Left ventricle myocardium superior (tissue), 1 donor: ENCODE measurements around the gene TIGD1. TPM values are rescaled to one million over a fixed set of nuclear protein-coding genes. Genes with fewer than 3 reads are reported as not detected.

Experiments used
- ATAC-seq: fragments of 200-7000 bp; cut with Tn5 transposase; one replicate; pipeline ENCODE4 v1.9.1; 2020; ENCODE audit warnings: mild to moderate bottlenecking, moderate library complexity
- DNase-seq: peaks from one replicate; pipeline ENCODE4 v3.0.0-alpha.2; 2020
- intact Hi-C: fragments of 100-400 bp; cut with micrococcal nuclease; formaldehyde crosslinking; loops from one replicate; pipeline ENCODE4 v1.11.0; 2022
- long read RNA-seq: library from polyadenylated mRNA; unstranded; transcript quantifications from one replicate; pipeline ENCODE4 v2.0.0, GENCODE V29; 2021
- total RNA-seq: library from RNA; stranded (reverse); fragmentation: NEBNext Ultra II Directional; extraction: Animal tissue kit (Norgen Biotek cat#: 25700); gene quantifications from one replicate; pipeline ENCODE4 v1.2.1, GENCODE V29; 2021
- donor health status: DM: no; HTN: yes; CAD: no; lungs with severe emphysema.

TIGD1 gene
- total RNA-seq = 1.7 TPM
- long read RNA-seq = 0 reads

- DNase-seq (peak; percentile 97), ATAC-seq (peak; percentile 98)
- intact Hi-C loops = no loop called here
Observed at GRCh38 chr2:232550354-232551249, at the start of gene TIGD1, which contains the start of gene EIF4E2. TSS of gene TIGD1 (minus strand) at chr2:232550557. CDS start at chr2:232549882, 675 bp downstream. TSS of gene EIF4E2 (plus strand) at chr2:232550689. CDS start at chr2:232550725, 36 bp downstream.

GRCh38 chr2:232598293-232598692 is 47.9 kb upstream of the TIGD1 start:
- intact Hi-C loops = no loop called here
- ATAC-seq = no peak
- no peak for DNase-seq

GRCh38 chr2:232597362-232598079 is 47.2 kb upstream of the TIGD1 start:
- DNase-seq (no peak), ATAC-seq (no peak)
- intact Hi-C loops = no loop called here

GRCh38 chr2:232593982-232594381 is 43.6 kb upstream of the TIGD1 start:
- ATAC-seq (no peak), DNase-seq (no peak)
- intact Hi-C loops = no loop called here

- no peak for DNase-seq
- intact Hi-C loops = no loop called here
- ATAC-seq = peak; percentile 60
Observed at GRCh38 chr2:232592772-232593395, 42.5 kb upstream of the TIGD1 start.

- DNase-seq (peak; percentile 62), ATAC-seq (peak; percentile 82)
- intact Hi-C loops = no loop called here
Observed at GRCh38 chr2:232588680-232589585, 38.6 kb upstream of the TIGD1 start.

- no peak for ATAC-seq
- DNase-seq = no peak
- intact Hi-C loops = no loop called here
Observed at GRCh38 chr2:232588031-232588430, 37.7 kb upstream of the TIGD1 start.

GRCh38 chr2:232587512-232587911 is 37.2 kb upstream of the TIGD1 start:
- intact Hi-C loops = no loop called here
- DNase-seq (no peak), ATAC-seq (no peak)

- intact Hi-C loops = no loop called here
- no peak for ATAC-seq
- DNase-seq = no peak
Observed at GRCh38 chr2:232586943-232587505, 36.7 kb upstream of the TIGD1 start.

- DNase-seq (no peak), ATAC-seq (no peak)
- intact Hi-C loops = no loop called here
Observed at GRCh38 chr2:232584238-232584637, 33.9 kb upstream of the TIGD1 start.

GRCh38 chr2:232581725-232582124 is 31.4 kb upstream of the TIGD1 start:
- intact Hi-C loops = no loop called here
- ATAC-seq (no peak), DNase-seq (no peak)

GRCh38 chr2:232580648-232580981 is 30.3 kb upstream of the TIGD1 start:
- DNase-seq = no peak

GRCh38 chr2:232578626-232579025 is 28.3 kb upstream of the TIGD1 start:
- intact Hi-C loops = no loop called here
- ATAC-seq (no peak), DNase-seq (no peak)

More at GRCh38 chr2:232580648-232580981, 30.3 kb upstream of the TIGD1 start:
- no peak for ATAC-seq
- intact Hi-C loops = no loop called here

GRCh38 chr2:232577841-232578240 is 27.5 kb upstream of the TIGD1 start:
- intact Hi-C loops = no loop called here
- DNase-seq (no peak), ATAC-seq (peak; percentile 52)

- intact Hi-C loops = no loop called here
- ATAC-seq (no peak), DNase-seq (no peak)
Observed at GRCh38 chr2:232576995-232577394, 26.6 kb upstream of the TIGD1 start.

- DNase-seq (no peak), ATAC-seq (no peak)
- intact Hi-C loops = no loop called here
Observed at GRCh38 chr2:232575404-232575746, 25.0 kb upstream of the TIGD1 start.

- DNase-seq = no peak
- no peak for ATAC-seq
Observed at GRCh38 chr2:232574674-232575403, 24.5 kb upstream of the TIGD1 start.

GRCh38 chr2:232573771-232574435 is 23.5 kb upstream of the TIGD1 start:
- DNase-seq (no peak), ATAC-seq (no peak)
- intact Hi-C loops = no loop called here

More at GRCh38 chr2:232574674-232575403, 24.5 kb upstream of the TIGD1 start:
- intact Hi-C loops = no loop called here
